Smooth muscle cell of the brain vasculature (primary cell): ENCODE measurements around the gene ARHGAP6.

ENCODE experiments used
- DNase-seq: peaks from one replicate; pipeline ENCODE4 v3.0.0-alpha.2; 2012; ENCODE audit warnings: low read depth, low spot score

Gene ARHGAP6

GRCh38 chrX:11464836-11465463 is 200.8 kb downstream of the ARHGAP6 start:
- no peak for DNase-seq

- no peak for DNase-seq
Measured at GRCh38 chrX:11464380-11464779, 201.3 kb downstream of the ARHGAP6 start.

GRCh38 chrX:11462648-11463047 is 203.1 kb downstream of the ARHGAP6 start:
- no peak for DNase-seq

- DNase-seq: no peak
Measured at GRCh38 chrX:11462136-11462535, 203.6 kb downstream of the ARHGAP6 start.

GRCh38 chrX:11461201-11462001 is 204.3 kb downstream of the ARHGAP6 start:
- DNase-seq: no peak

- DNase-seq: no peak
Measured at GRCh38 chrX:11460347-11460746, 205.4 kb downstream of the ARHGAP6 start.

- no peak for DNase-seq
Measured at GRCh38 chrX:11458170-11458569, 207.6 kb downstream of the ARHGAP6 start.

- DNase-seq: no peak
Measured at GRCh38 chrX:11451151-11451550, 214.6 kb downstream of the ARHGAP6 start.

GRCh38 chrX:11450354-11450753 is 215.4 kb downstream of the ARHGAP6 start:
- DNase-seq: no peak

- DNase-seq: no peak
Measured at GRCh38 chrX:11449613-11450012, 216.1 kb downstream of the ARHGAP6 start.

- no peak for DNase-seq
Measured at GRCh38 chrX:11447418-11447817, 218.3 kb downstream of the ARHGAP6 start.

GRCh38 chrX:11446949-11447348 is 218.8 kb downstream of the ARHGAP6 start:
- no peak for DNase-seq

GRCh38 chrX:11446336-11446735 is 219.4 kb downstream of the ARHGAP6 start:
- DNase-seq: no peak

- no peak for DNase-seq
Measured at GRCh38 chrX:11445540-11445939, 220.2 kb downstream of the ARHGAP6 start.

- no peak for DNase-seq
Measured at GRCh38 chrX:11444052-11444451, 221.7 kb downstream of the ARHGAP6 start.

- no peak for DNase-seq
Measured at GRCh38 chrX:11439846-11440245, 225.9 kb downstream of the ARHGAP6 start.

- DNase-seq: no peak
Measured at GRCh38 chrX:11438767-11439166, 227.0 kb downstream of the ARHGAP6 start.

GRCh38 chrX:11438380-11438723 is 227.4 kb downstream of the ARHGAP6 start:
- DNase-seq: no peak

GRCh38 chrX:11437642-11438379 is 227.9 kb downstream of the ARHGAP6 start:
- peak; percentile 51 for DNase-seq

- DNase-seq: no peak
Measured at GRCh38 chrX:11435568-11435967, 230.2 kb downstream of the ARHGAP6 start.

GRCh38 chrX:11434607-11435006 is 231.1 kb downstream of the ARHGAP6 start:
- no peak for DNase-seq

GRCh38 chrX:11431786-11432185 is 233.9 kb downstream of the ARHGAP6 start:
- DNase-seq: no peak

- DNase-seq: no peak
Measured at GRCh38 chrX:11430271-11430670, 235.4 kb downstream of the ARHGAP6 start.
